ENCODE measurements around the gene SLC35F3. TPM values are rescaled to one million over a fixed set of nuclear protein-coding genes. Genes with fewer than 3 reads are reported as not detected.

Gene SLC35F3
- total RNA-seq, 1 donor from 2014 or later = 0.21 TPM

- no peak for DNase-seq (ENCODE audit: low spot score)
Observed at GRCh38 chr1:234362558-234362957, 458.1 kb downstream of the SLC35F3 start.

- DNase-seq (ENCODE audit: low spot score) = no peak
Observed at GRCh38 chr1:234368320-234369032, 464.0 kb downstream of the SLC35F3 start.

GRCh38 chr1:234369033-234369430 is 464.6 kb downstream of the SLC35F3 start:
- no peak for DNase-seq (ENCODE audit: low spot score)

- DNase-seq (ENCODE audit: low spot score) = no peak
Observed at GRCh38 chr1:234369784-234370183, 465.3 kb downstream of the SLC35F3 start.

GRCh38 chr1:234371414-234371813 is 466.9 kb downstream of the SLC35F3 start:
- no peak for DNase-seq (ENCODE audit: low spot score)

- no peak for DNase-seq (ENCODE audit: low spot score)
Observed at GRCh38 chr1:234372011-234372757, 467.7 kb downstream of the SLC35F3 start.

- DNase-seq (ENCODE audit: low spot score) = peak; percentile 91
Observed at GRCh38 chr1:234373064-234373958, 468.8 kb downstream of the SLC35F3 start, which contains the start of gene COA6. Gene COA6 (plus strand): TSS chr1:234373456. CDS start chr1:234373467, 11 bp downstream.

- DNase-seq (ENCODE audit: low spot score) = no peak
Observed at GRCh38 chr1:234373959-234374254, 469.4 kb downstream of the SLC35F3 start.
